ENCODE data around the gene MYEF2.

The MYEF2 gene

GRCh38 chr15:48089702-48090101 is 88.4 kb downstream of the MYEF2 start:
- in situ Hi-C loops (cut with HindIII; ENCODE audit: low sequenced_read_pairs), result no loop called here

- in situ Hi-C loops (cut with HindIII; ENCODE audit: low sequenced_read_pairs), result no loop called here
These were observed 90.3 kb downstream of the MYEF2 start for GRCh38 chr15:48087844-48088243.

- in situ Hi-C loops (cut with HindIII; ENCODE audit: low sequenced_read_pairs), result no loop called here
These were observed 91.5 kb downstream of the MYEF2 start for GRCh38 chr15:48086576-48086975.

- in situ Hi-C loops (cut with HindIII; ENCODE audit: low sequenced_read_pairs), result no loop called here
These were observed 92.0 kb downstream of the MYEF2 start for GRCh38 chr15:48086133-48086532.

- in situ Hi-C loops (cut with HindIII; ENCODE audit: low sequenced_read_pairs), result no loop called here
These were observed 92.5 kb downstream of the MYEF2 start for GRCh38 chr15:48085591-48085930.

GRCh38 chr15:48084759-48085590 is 93.1 kb downstream of the MYEF2 start:
- in situ Hi-C loops (cut with HindIII; ENCODE audit: low sequenced_read_pairs), result no loop called here
